ENCODE data around the gene MCM3.

MCM3 gene

GRCh38 chr6:52317211-52317610, 32.7 kb upstream of the MCM3 start:
- TF ChIP-seq ZBTB7A (IDR thresholded peaks at IDR 0.05; ENCODE audit: low read depth) (no peak), CREB1 (IDR thresholded peaks at IDR 0.05; ENCODE audit: low read depth) (no peak), FOXM1 (IDR thresholded peaks at IDR 0.05; ENCODE audit: borderline replicate concordance, low read depth) (no peak), RAD21 (IDR thresholded peaks at IDR 0.05; ENCODE audit: low read depth) (no peak), TAF1 (IDR thresholded peaks at IDR 0.05; ENCODE audit: low read depth) (no peak), TEAD4 (IDR thresholded peaks at IDR 0.05) (no peak), EGR1 (IDR thresholded peaks at IDR 0.05) (no peak), USF1 (IDR thresholded peaks at IDR 0.05) (no peak), MAX (IDR thresholded peaks at IDR 0.05) (no peak), TCF12 (IDR thresholded peaks at IDR 0.05; ENCODE audit: low read depth) (no peak), YY1 (IDR thresholded peaks at IDR 0.05; ENCODE audit: low read depth) (no peak), REST (IDR thresholded peaks at IDR 0.05; ENCODE audit: low read depth) (no peak), CEBPB (IDR thresholded peaks at IDR 0.05) (no peak), EP300 (IDR thresholded peaks at IDR 0.05; ENCODE audit: borderline replicate concordance) (no peak), NFIC (IDR thresholded peaks at IDR 0.05) (no peak)

- TF ChIP-seq CREB1 (IDR thresholded peaks at IDR 0.05; ENCODE audit: low read depth) (no peak), NFIC (IDR thresholded peaks at IDR 0.05) (no peak), FOXM1 (IDR thresholded peaks at IDR 0.05; ENCODE audit: borderline replicate concordance, low read depth) (no peak), CEBPB (IDR thresholded peaks at IDR 0.05) (no peak), YY1 (IDR thresholded peaks at IDR 0.05; ENCODE audit: low read depth) (no peak), RAD21 (IDR thresholded peaks at IDR 0.05; ENCODE audit: low read depth) (no peak), ZBTB7A (IDR thresholded peaks at IDR 0.05; ENCODE audit: low read depth) (no peak), REST (IDR thresholded peaks at IDR 0.05; ENCODE audit: low read depth) (no peak), MAX (IDR thresholded peaks at IDR 0.05) (no peak)
Measured at GRCh38 chr6:52314752-52315151, 30.2 kb upstream of the MCM3 start.

- TF ChIP-seq TEAD4 (IDR thresholded peaks at IDR 0.05) (no peak), RAD21 (IDR thresholded peaks at IDR 0.05; ENCODE audit: low read depth) (no peak), CREB1 (IDR thresholded peaks at IDR 0.05; ENCODE audit: low read depth) (no peak), CEBPB (IDR thresholded peaks at IDR 0.05) (no peak), USF1 (IDR thresholded peaks at IDR 0.05) (no peak), FOXM1 (IDR thresholded peaks at IDR 0.05; ENCODE audit: borderline replicate concordance, low read depth) (no peak), NFIC (IDR thresholded peaks at IDR 0.05) (no peak), EP300 (IDR thresholded peaks at IDR 0.05; ENCODE audit: borderline replicate concordance) (no peak), TCF12 (IDR thresholded peaks at IDR 0.05; ENCODE audit: low read depth) (no peak), YY1 (IDR thresholded peaks at IDR 0.05; ENCODE audit: low read depth) (no peak), EGR1 (IDR thresholded peaks at IDR 0.05) (no peak), MAX (IDR thresholded peaks at IDR 0.05) (no peak), ZBTB7A (IDR thresholded peaks at IDR 0.05; ENCODE audit: low read depth) (no peak), TAF1 (IDR thresholded peaks at IDR 0.05; ENCODE audit: low read depth) (no peak), REST (IDR thresholded peaks at IDR 0.05; ENCODE audit: low read depth) (no peak)
Measured at GRCh38 chr6:52312461-52312860, 27.9 kb upstream of the MCM3 start.

GRCh38 chr6:52310932-52311331, 26.4 kb upstream of the MCM3 start:
- TF ChIP-seq MAX (IDR thresholded peaks at IDR 0.05) (no peak), EGR1 (IDR thresholded peaks at IDR 0.05) (no peak), EP300 (IDR thresholded peaks at IDR 0.05; ENCODE audit: borderline replicate concordance) (no peak), TEAD4 (IDR thresholded peaks at IDR 0.05) (no peak), TCF12 (IDR thresholded peaks at IDR 0.05; ENCODE audit: low read depth) (no peak), FOXM1 (IDR thresholded peaks at IDR 0.05; ENCODE audit: borderline replicate concordance, low read depth) (no peak), REST (IDR thresholded peaks at IDR 0.05; ENCODE audit: low read depth) (no peak), NFIC (IDR thresholded peaks at IDR 0.05) (no peak), YY1 (IDR thresholded peaks at IDR 0.05; ENCODE audit: low read depth) (no peak), TAF1 (IDR thresholded peaks at IDR 0.05; ENCODE audit: low read depth) (no peak), CEBPB (IDR thresholded peaks at IDR 0.05) (no peak), RAD21 (IDR thresholded peaks at IDR 0.05; ENCODE audit: low read depth) (no peak), ZBTB7A (IDR thresholded peaks at IDR 0.05; ENCODE audit: low read depth) (no peak), CREB1 (IDR thresholded peaks at IDR 0.05; ENCODE audit: low read depth) (no peak), USF1 (IDR thresholded peaks at IDR 0.05) (no peak)

Measured in Ishikawa (cell line).